ENCODE measurements around the gene PCYT2. TPM values are rescaled to one million over a fixed set of nuclear protein-coding genes. Genes with fewer than 3 reads are reported as not detected.

Gene PCYT2
- total RNA-seq, 4 donors from 2014 or later, result 18.4 to 45.8 (median 34.4) TPM

- ATAC-seq, result peak; percentile 18
- TF ChIP-seq POLR2A (IDR thresholded peaks at IDR 0.05) (no peak), EP300 (IDR thresholded peaks at IDR 0.05) (no peak), POLR2AphosphoS5 (IDR thresholded peaks at IDR 0.05) (no peak)
- Histone ChIP-seq H3K9me3 (no peaks in the 10 kb centered on the region), H3K4me3 (peak overlapping the region in 1 of 2 donors; percentile 80), H3K4me1 (peaks cover 0 to 68% (median 35%) of the 10 kb centered on the region in 3 donors), H3K36me3 (peaks cover 0 to 42% of the 10 kb centered on the region in 2 donors), H3K27ac (peak overlapping the region in 3 of 4 donors; percentile 98 to 99 (median 99)), H3K27me3 (no peaks in the 10 kb centered on the region)
- 80% methylated on average over 1 of the region's 30 CpGs; no CpG with 5 or more reads in 1 of the 2 donors for WGBS, 2 donors (ENCODE audit: low coverage in 1 of 2)
Observed at GRCh38 chr17:81868674-81869220, 42.5 kb downstream of the PCYT2 start.

GRCh38 chr17:81867991-81868673 lies 43.1 kb downstream of the PCYT2 start:
- Histone ChIP-seq H3K4me1 (peaks cover 0 to 72% (median 35%) of the 10 kb centered on the region in 3 donors), H3K27ac (peak overlapping the region in 3 of 4 donors; percentile 98 to 99 (median 99))

GRCh38 chr17:81867170-81867990 lies 43.8 kb downstream of the PCYT2 start:
- Histone ChIP-seq H3K36me3 (peaks cover 0 to 42% of the 10 kb centered on the region in 2 donors), H3K9me3 (no peaks in the 10 kb centered on the region), H3K4me3 (no peak overlapping the region), H3K27ac (peak overlapping the region in 3 of 4 donors; percentile 98 to 99 (median 99)), H3K27me3 (no peaks in the 10 kb centered on the region), H3K4me1 (peaks cover 0 to 72% (median 30%) of the 10 kb centered on the region in 3 donors)
- WGBS, 2 donors (ENCODE audit: low coverage in 1 of 2), result no CpG with 5 or more reads among the region's 23 CpGs
- TF ChIP-seq POLR2AphosphoS5 (IDR thresholded peaks at IDR 0.05) (peak; percentile 7), EP300 (IDR thresholded peaks at IDR 0.05) (no peak), CTCF (IDR thresholded peaks at IDR 0.05) (no peak), POLR2A (IDR thresholded peaks at IDR 0.05) (peak in 1 of 2 donors; percentile 8)
- no peak for ATAC-seq

More at GRCh38 chr17:81867991-81868673, 43.1 kb downstream of the PCYT2 start:
- Histone ChIP-seq H3K36me3 (peaks cover 0 to 42% of the 10 kb centered on the region in 2 donors), H3K9me3 (no peaks in the 10 kb centered on the region), H3K4me3 (no peak overlapping the region), H3K27me3 (no peaks in the 10 kb centered on the region)
- no CpG with 5 or more reads among the region's 28 CpGs for WGBS, 2 donors (ENCODE audit: low coverage in 1 of 2)
- no peak for TF ChIP-seq EP300 (IDR thresholded peaks at IDR 0.05)
- TF ChIP-seq POLR2AphosphoS5 (IDR thresholded peaks at IDR 0.05), result no peak
- TF ChIP-seq POLR2A (IDR thresholded peaks at IDR 0.05), result no peak
- no peak for TF ChIP-seq CTCF (IDR thresholded peaks at IDR 0.05)
- no peak for ATAC-seq

- H3K27ac ChIP-seq, result peak overlapping the region in 3 of 4 donors; percentile 98 to 99 (median 99)
- no peak for ATAC-seq
- H3K4me3 ChIP-seq, result no peak overlapping the region
- H3K27me3 ChIP-seq, result no peaks in the 10 kb centered on the region
- H3K9me3 ChIP-seq, result no peaks in the 10 kb centered on the region
- peaks cover 0 to 42% of the 10 kb centered on the region in 2 donors for H3K36me3 ChIP-seq
- peaks cover 0 to 72% (median 33%) of the 10 kb centered on the region in 3 donors for H3K4me1 ChIP-seq
- WGBS, 2 donors (ENCODE audit: low coverage in 1 of 2), result 65% methylated on average over 4 of the region's 18 CpGs; no CpG with 5 or more reads in 1 of the 2 donors
- no peak for TF ChIP-seq EP300 (IDR thresholded peaks at IDR 0.05)
- peak in 1 of 2 donors; percentile 17 for TF ChIP-seq POLR2A (IDR thresholded peaks at IDR 0.05)
- peak; percentile 24 for TF ChIP-seq POLR2AphosphoS5 (IDR thresholded peaks at IDR 0.05)
- no peak for TF ChIP-seq CTCF (IDR thresholded peaks at IDR 0.05)
Observed at GRCh38 chr17:81866440-81867169, 44.6 kb downstream of the PCYT2 start.
